Measurements from ENCODE around the gene MEAF6. TPM values are rescaled to one million over a fixed set of nuclear protein-coding genes. Genes with fewer than 3 reads are reported as not detected.

MEAF6 gene
- total RNA-seq (2022; extraction: Qiagen RNA extraction), result 54.2 to 80.7 TPM (median 57.9 TPM) in 5 replicates

DNA sequence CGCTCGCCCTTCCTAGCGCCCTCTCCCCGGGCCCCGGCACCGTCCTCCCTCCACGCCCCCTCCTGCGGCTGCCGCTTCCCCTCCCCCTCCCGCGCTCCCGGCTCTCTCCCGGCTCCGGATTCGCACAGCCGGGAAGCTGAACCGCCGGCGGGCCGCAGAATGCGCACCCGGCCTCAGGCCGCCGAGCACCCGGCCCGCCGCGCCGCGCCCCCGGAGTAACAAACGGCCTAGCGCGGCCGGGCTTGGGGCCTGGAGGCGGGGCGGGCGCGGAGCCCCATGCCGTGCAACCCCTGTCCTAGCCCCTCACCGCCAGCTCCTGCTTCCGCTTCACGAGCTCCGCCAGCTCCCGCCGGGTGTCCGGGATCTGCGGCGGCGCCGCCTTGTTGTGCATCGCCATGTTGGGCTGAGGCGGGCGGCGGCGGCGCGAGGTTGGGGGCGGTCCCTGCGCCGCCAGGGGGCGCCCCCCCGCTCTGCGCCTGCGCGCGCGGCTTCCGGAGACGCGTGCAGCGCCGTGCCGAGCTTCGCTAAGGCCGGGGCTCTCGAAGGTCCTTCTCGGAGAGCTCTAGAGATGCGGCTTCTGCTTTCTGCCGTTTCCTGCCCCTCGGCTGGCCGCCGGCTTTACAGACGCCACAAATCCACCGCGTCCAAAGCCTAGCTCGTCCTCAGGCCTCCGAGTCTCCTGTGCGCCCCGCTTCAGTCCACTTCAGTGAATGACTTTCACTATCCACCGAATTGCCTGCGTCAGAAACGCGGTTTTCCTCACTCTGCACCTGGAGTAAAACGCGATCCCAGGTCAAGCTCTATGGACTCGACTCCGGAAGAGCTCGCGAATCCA is at the start of gene MEAF6:
Gene MEAF6, minus strand, starts transcription at position 417 of the 835 bp plus-strand sequence. Its CDS starts 20 bp downstream, at position 397.

GRCh38 chr1:37556712-37557196 is 42.2 kb upstream of the MEAF6 start, which contains the start of gene DNALI1:
TSS of gene DNALI1 (plus strand) at chr1:37556940. CDS start at chr1:37556995, 55 bp downstream.

DNA sequence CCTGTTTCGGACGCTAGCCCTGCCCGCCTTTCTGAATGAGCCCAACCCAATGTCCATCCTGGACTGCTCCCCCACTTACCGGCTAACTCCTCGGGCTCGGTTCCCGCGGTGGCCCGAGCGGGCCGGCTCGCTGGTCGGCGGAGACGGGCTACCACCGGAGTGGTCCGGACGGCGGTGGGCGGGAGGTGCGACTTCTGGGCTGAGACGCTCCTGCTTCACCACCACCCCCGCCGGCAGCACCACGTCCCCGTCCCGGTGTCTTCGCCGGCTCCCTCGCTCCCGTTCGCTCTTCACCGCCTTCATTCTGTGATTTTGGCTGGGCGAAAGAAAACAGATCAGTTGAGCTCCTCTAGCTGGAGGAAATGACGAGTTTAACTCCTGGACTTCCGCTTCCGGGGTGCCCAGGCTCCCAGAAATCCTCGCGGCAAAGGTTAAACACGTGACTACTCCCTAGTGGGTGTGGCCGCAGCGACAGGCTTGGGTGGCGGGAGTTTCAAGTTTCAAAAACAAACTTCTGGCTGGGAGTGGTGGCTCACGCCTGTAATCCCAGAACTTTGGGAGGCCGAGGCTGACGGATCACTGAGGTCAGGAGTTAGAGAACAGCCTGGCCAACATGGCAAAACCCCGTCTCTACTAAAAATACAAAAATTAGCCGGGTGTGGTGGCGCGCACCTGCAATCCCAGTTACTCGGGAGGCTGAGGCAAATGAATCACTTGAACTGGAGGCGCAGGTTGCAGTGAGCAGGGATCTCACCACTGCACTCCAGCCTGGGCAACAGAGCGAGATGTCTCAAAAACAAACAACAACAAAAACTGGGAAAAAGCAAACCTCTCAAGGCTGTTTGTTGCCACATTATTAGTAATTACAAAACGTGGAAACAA is 39.6 kb upstream of the MEAF6 start, which contains the start of gene SNIP1:
Gene SNIP1, minus strand, starts transcription at position 367 of the 882 bp plus-strand sequence. Its CDS starts 64 bp downstream, at position 303.

DNA sequence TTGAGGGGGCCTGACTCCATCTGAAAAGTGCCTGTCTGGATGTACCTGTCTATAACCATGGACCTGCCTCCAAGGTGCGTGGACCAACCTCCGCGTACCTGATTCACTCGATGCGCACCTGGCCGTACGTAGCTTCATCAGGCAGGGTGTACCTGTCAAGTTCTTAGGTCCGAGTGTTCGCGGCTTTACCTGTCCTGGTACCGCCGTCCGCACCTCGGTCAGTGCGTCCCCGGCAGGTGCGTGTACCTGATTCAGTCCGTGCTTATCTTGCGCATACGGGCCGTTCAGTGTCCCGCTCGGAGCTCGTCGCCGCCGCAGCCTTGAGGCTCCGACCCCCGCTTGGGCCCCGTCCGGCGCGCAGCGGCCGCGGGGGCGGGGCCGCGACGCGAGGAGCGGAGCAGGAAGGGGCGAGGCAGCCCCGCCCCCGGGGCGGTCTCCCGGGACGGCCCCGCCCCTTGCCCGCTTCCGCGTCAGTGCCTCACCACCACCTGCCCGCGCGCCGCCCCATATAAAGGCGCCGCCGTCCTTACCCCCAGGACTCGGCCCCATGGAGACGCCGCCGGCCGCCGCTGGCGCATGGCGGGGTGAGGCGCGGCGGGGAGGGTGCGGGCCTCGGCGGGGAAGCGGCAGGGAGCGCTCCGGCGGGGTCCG is 40.4 kb downstream of the MEAF6 start, which contains the start of gene ZC3H12A:
Gene ZC3H12A, plus strand, starts transcription at position 535 of the 651 bp plus-strand sequence. CDS start 917 bp downstream, outside the sequence.

Other genes starting within 250 kb of the MEAF6 start
- 34.5 to 53.4 TPM (median 51.3 TPM) in 5 replicates for gene ZC3H12A, start 40.2 kb downstream of the MEAF6 start, total RNA-seq (2022; extraction: Qiagen RNA extraction)
- gene SNIP1, start 39.5 kb upstream of the MEAF6 start, total RNA-seq (2022; extraction: Qiagen RNA extraction), result 10.6 to 16.0 TPM (median 15.4 TPM) in 5 replicates
- gene DNALI1, start 42.2 kb upstream of the MEAF6 start, total RNA-seq (2022; extraction: Qiagen RNA extraction), result 0.03 TPM in 1 of 5 replicates, not detected in the others
- 48.6 to 63.7 TPM (median 52.0 TPM) in 5 replicates for gene GNL2, start 81.2 kb upstream of the MEAF6 start, total RNA-seq (2022; extraction: Qiagen RNA extraction)
- 0.05 to 0.19 TPM (median 0.14 TPM) in 5 replicates for gene RSPO1, start 120.1 kb upstream of the MEAF6 start, total RNA-seq (2022; extraction: Qiagen RNA extraction)
- 45.0 to 48.5 TPM (median 47.4 TPM) in 5 replicates for gene CDCA8, start 177.8 kb upstream of the MEAF6 start, total RNA-seq (2022; extraction: Qiagen RNA extraction)